GM06990 (cell line): ENCODE measurements around the gene DEFB124.
"Not testable (repeated sequence)": the region's sequence is repeated elsewhere in the genome, so short reads cannot be mapped to it uniquely, and the experiment has no call there.

Experiments
- DNase-seq: peaks from one replicate; pipeline ENCODE4 v3.0.0-alpha.2; 2011; ENCODE audit not compliant: insufficient read length; ENCODE audit errors: extremely low read depth
- H3K27me3 ChIP-seq: replicated peaks from 2 replicates; pipeline ENCODE4 v1.6.0; 2011; ENCODE audit warnings: low read length; ENCODE audit not compliant: control insufficient read depth, insufficient read depth
- H3K36me3 ChIP-seq: 2 replicates; pipeline ENCODE4 v1.5.1; 2011; ENCODE audit warnings: low read length; ENCODE audit not compliant: control insufficient read depth, insufficient read depth
- H3K4me3 ChIP-seq: replicated peaks from 2 replicates; pipeline ENCODE4 v1.5.1; 2011; ENCODE audit warnings: low read depth, mild to moderate bottlenecking, control low read depth, low read length
- CTCF ChIP-seq: IDR thresholded peaks from 2 replicates; pipeline ENCODE4 v1.5.1; 2011; ENCODE audit warnings: low read length, control low read depth, mild to moderate bottlenecking, inconsistent platforms; ENCODE audit not compliant: insufficient read depth, poor library complexity, severe bottlenecking

The DEFB124 gene

GRCh38 chr20:31474758-31475427, at the start of gene DEFB124, which contains the start of gene REM1:
Gene DEFB124 (minus strand): TSS chr20:31475127. CDS start chr20:31473013, 2,114 bp downstream.
Gene REM1 (plus strand): TSS chr20:31475288. CDS start chr20:31476446, 1,158 bp downstream.
- H3K27me3 ChIP-seq = peaks cover 2% of the 10 kb centered on the region; the same call in 1 of the 2 replicates
- H3K4me3 ChIP-seq = no peak within 1 kb of the TSS
- no peak for DNase-seq
- no peaks in the 10 kb centered on the region for H3K36me3 ChIP-seq
- no peak for TF ChIP-seq CTCF

- no peak overlapping the region for H3K4me3 ChIP-seq
- H3K27me3 ChIP-seq = no peaks in the 10 kb centered on the region
- DNase-seq = no peak
- peaks cover 16% of the 10 kb centered on the region for H3K36me3 ChIP-seq
- TF ChIP-seq CTCF = no peak
These were observed 48.7 kb upstream of the DEFB124 start for GRCh38 chr20:31523361-31524283.

- no peaks in the 10 kb centered on the region for H3K27me3 ChIP-seq
- H3K4me3 ChIP-seq = no peak overlapping the region
- no peak for DNase-seq
- H3K36me3 ChIP-seq = peaks cover 14% of the 10 kb centered on the region
- TF ChIP-seq CTCF = no peak
These were observed 47.8 kb upstream of the DEFB124 start for GRCh38 chr20:31522731-31523130.

- not testable (repeated sequence) for H3K36me3 ChIP-seq, H3K4me3 ChIP-seq, DNase-seq, H3K27me3 ChIP-seq
These were observed 46.3 kb upstream of the DEFB124 start for GRCh38 chr20:31521267-31521666.

GRCh38 chr20:31517373-31517772, 42.4 kb upstream of the DEFB124 start:
- no peak overlapping the region for H3K4me3 ChIP-seq

More at GRCh38 chr20:31517373-31517772, 42.4 kb upstream of the DEFB124 start:
- Histone ChIP-seq H3K36me3 (peaks cover 2% of the 10 kb centered on the region), H3K27me3 (no peaks in the 10 kb centered on the region)
- no peak for DNase-seq
- peak; percentile 4 for TF ChIP-seq CTCF
